Fibroblast of mammary gland (primary cell): ENCODE results near the gene PARK7.

ENCODE experiments used
- DNase-seq: peaks from one replicate; pipeline ENCODE4 v3.0.0-alpha.2; 2010; ENCODE audit warnings: low read depth
- H3K4me3 ChIP-seq: 2 replicates; pipeline ENCODE4 v1.5.1; 2011; ENCODE audit warnings: low read depth, mild to moderate bottlenecking, low read length, moderate library complexity; ENCODE audit not compliant: control insufficient read depth
- CTCF ChIP-seq: conservative IDR thresholded peaks from 2 replicates; pipeline ENCODE4 v1.5.1; 2011; ENCODE audit warnings: low read depth, low read length, inconsistent platforms; ENCODE audit not compliant: control insufficient read depth, insufficient read depth

Gene PARK7

GRCh38 chr1:7932524-7933138 lies 28.9 kb upstream of the PARK7 start:
- DNase-seq, result no peak
- no peak overlapping the region for H3K4me3 ChIP-seq
- TF ChIP-seq CTCF, result no peak

- TF ChIP-seq CTCF, result no peak
- no peak overlapping the region for H3K4me3 ChIP-seq
- no peak for DNase-seq
Observed at GRCh38 chr1:7938070-7938469, 23.4 kb upstream of the PARK7 start.

- no peak overlapping the region for H3K4me3 ChIP-seq
- peak; percentile 34 for DNase-seq
- TF ChIP-seq CTCF, result no peak
Observed at GRCh38 chr1:7940034-7940433, 21.5 kb upstream of the PARK7 start.

GRCh38 chr1:7940745-7941436 lies 20.6 kb upstream of the PARK7 start, which contains the start of gene TNFRSF9:
Gene TNFRSF9, minus strand, starts transcription at chr1:7940839. Its CDS starts 845 bp downstream, at chr1:7939994.
- H3K4me3 ChIP-seq, result no peak within 1 kb of the TSS
- TF ChIP-seq CTCF, result no peak
- peak; percentile 60 for DNase-seq

GRCh38 chr1:7941437-7941793 lies 20.1 kb upstream of the PARK7 start:
- no peak for TF ChIP-seq CTCF
- peak; percentile 78 for DNase-seq

GRCh38 chr1:7942214-7942921 lies 19.1 kb upstream of the PARK7 start:
- peak overlapping the region; percentile 9 for H3K4me3 ChIP-seq
- peak; percentile 39 for TF ChIP-seq CTCF

More at GRCh38 chr1:7941437-7941793, 20.1 kb upstream of the PARK7 start:
- H3K4me3 ChIP-seq, result no peak overlapping the region

More at GRCh38 chr1:7942214-7942921, 19.1 kb upstream of the PARK7 start:
- DNase-seq, result peak; percentile 44
